Bronchial smooth muscle cell (primary cell): ENCODE measurements around the gene OR52E4. TPM values are rescaled to one million over a fixed set of nuclear protein-coding genes. Genes with fewer than 3 reads are reported as not detected.

ENCODE experiments used
- total RNA-seq: library from RNA; depleted of rRNA; stranded (reverse); fragments of >200 nt; gene quantifications from 2 replicates; pipeline ENCODE4 v1.2.1, GENCODE V29; 2014

Gene OR52E4
- total RNA-seq = not detected in 2 replicates

GRCh38 chr11:5880329-5880728 lies at the start of gene OR52E4:
TSS of gene OR52E4 (plus strand) at chr11:5880629. CDS start at chr11:5884293, 3,664 bp downstream.

GRCh38 chr11:5841797-5842196 lies 38.6 kb upstream of the OR52E4 start, which contains the start of gene OR52E6:
TSS of gene OR52E6 (minus strand) at chr11:5841897. CDS start at chr11:5841897, 0 bp downstream.

GRCh38 chr11:5857590-5857989 lies 22.8 kb upstream of the OR52E4 start, which contains the start of gene OR52E8:
TSS of gene OR52E8 (minus strand) at chr11:5857690. CDS start at chr11:5857690, 0 bp downstream.

GRCh38 chr11:5892908-5893307 lies 12.5 kb downstream of the OR52E4 start, which contains the start of gene OR52E5:
TSS of gene OR52E5 (plus strand) at chr11:5893208. CDS start at chr11:5900777, 7,569 bp downstream.

Other genes starting within 250 kb of the OR52E4 start
- 37.8 and 45.6 TPM in 2 replicates for gene TRIM5, start 195.6 kb upstream of the OR52E4 start, total RNA-seq
- 151 and 208 TPM in 2 replicates for gene TRIM22, start 190.8 kb upstream of the OR52E4 start, total RNA-seq
- under 0.01 TPM in 1 of 2 replicates, not detected in the other for gene OR56B1, start 144.2 kb upstream of the OR52E4 start, total RNA-seq
- 0.17 TPM in 1 of 2 replicates, not detected in the other for gene OR52N4, start 126.4 kb upstream of the OR52E4 start, total RNA-seq
- gene OR52N5, start 97.3 kb upstream of the OR52E4 start, total RNA-seq = not detected in 2 replicates
- not detected in 2 replicates for gene OR52N1, start 89.4 kb upstream of the OR52E4 start, total RNA-seq
- not detected in 2 replicates for gene OR52N2, start 71.7 kb upstream of the OR52E4 start, total RNA-seq
- gene OR52E6, start 38.7 kb upstream of the OR52E4 start, total RNA-seq = not detected in 2 replicates
- not detected in 2 replicates for gene OR52E8, start 22.9 kb upstream of the OR52E4 start, total RNA-seq
- gene OR52E5, start 12.6 kb downstream of the OR52E4 start, total RNA-seq = not detected in 2 replicates
- not detected in 2 replicates for gene OR56A3, start 61.6 kb downstream of the OR52E4 start, total RNA-seq
- gene OR56A5, start 87.9 kb downstream of the OR52E4 start, total RNA-seq = not detected in 2 replicates
- gene OR52L1, start 106.4 kb downstream of the OR52E4 start, total RNA-seq = not detected in 2 replicates
- gene OR56A4, start 126.3 kb downstream of the OR52E4 start, total RNA-seq = not detected in 2 replicates
- gene OR56A1, start 150.1 kb downstream of the OR52E4 start, total RNA-seq = under 0.01 TPM in 1 of 2 replicates, not detected in the other
- not detected in 2 replicates for gene OR56B4, start 227.1 kb downstream of the OR52E4 start, total RNA-seq